Activated CD8-positive, alpha-beta T cell treated with anti-CD3 and anti-CD28 coated beads for 36 hours (primary cell): ENCODE data around the gene TMEM176B. TPM values are rescaled to one million over a fixed set of nuclear protein-coding genes. Genes with fewer than 3 reads are reported as not detected.

Experiments used
- ATAC-seq: fragments of 200-7000 bp; cut with Tn5 transposase; one replicate; pipeline ENCODE4 v1.10.0; 2021; ENCODE audit warnings: mild to moderate bottlenecking, moderate library complexity
- CTCF ChIA-PET: fragments of 350-600 bp; sonication (Branson Sonifier 250); formaldehyde crosslinking; loops from one replicate; lab custom pipeline; 2021; ENCODE audit warnings: antibody characterized with exemption; lab: Charles Lee
- POLR2A ChIA-PET: fragments of 350-600 bp; sonication (Branson Sonifier 250); formaldehyde crosslinking; loops from one replicate; lab custom pipeline; 2021; ENCODE audit warnings: antibody characterized with exemption; lab: Charles Lee
- DNase-seq: peaks from one replicate; pipeline ENCODE4 v3.0.0-alpha.2; 2020
- H3K27ac Mint-ChIP-seq: one replicate; pipeline ENCODE4 v1.8.0; 2021; ENCODE audit warnings: mild to moderate bottlenecking, mixed read lengths
- H3K27me3 Mint-ChIP-seq: one replicate; pipeline ENCODE4 v1.8.0; 2021; ENCODE audit warnings: mixed read lengths
- H3K36me3 Mint-ChIP-seq: one replicate; pipeline ENCODE4 v1.8.0; 2021; ENCODE audit warnings: low read depth, mixed read lengths
- H3K4me1 Mint-ChIP-seq: one replicate; pipeline ENCODE4 v1.8.0; 2021; ENCODE audit warnings: low read depth, mixed read lengths
- H3K4me3 Mint-ChIP-seq: one replicate; pipeline ENCODE4 v1.8.0; 2021; ENCODE audit warnings: mild to moderate bottlenecking, moderate library complexity, mixed read lengths
- H3K9me3 Mint-ChIP-seq: one replicate; pipeline ENCODE4 v1.8.0; 2021; ENCODE audit warnings: mixed read lengths
- CTCF ChIP-seq: fragments of 200-600 bp; IDR thresholded peaks from one replicate; pipeline ENCODE4 v1.8.0; 2022; ENCODE audit warnings: antibody characterized with exemption, mild to moderate bottlenecking
- intact Hi-C: fragments of 100-400 bp; cut with micrococcal nuclease; formaldehyde crosslinking; loops from one replicate; pipeline ENCODE4 v1.10.0; 2022
- total RNA-seq, 2 experiments: library from RNA; stranded (reverse); gene quantifications; one replicate each; pipeline ENCODE4 v1.2.3, GENCODE V29; 2021

TMEM176B gene
- total RNA-seq, 2 experiments from 2014 or later = not detected

- CTCF ChIA-PET = interaction anchor here (1.2 to 2.3 kb wide), 2 partner anchors 10 to 13 kb away, joined by 3 to 7 read pairs; no protein-coding TSS in a partner anchor
- H3K36me3 Mint-ChIP-seq = no peaks in the 10 kb centered on the region
- H3K4me1 Mint-ChIP-seq = no peaks in the 10 kb centered on the region
- no peak overlapping the region for H3K4me3 Mint-ChIP-seq
- peaks cover 7% of the 10 kb centered on the region for H3K27me3 Mint-ChIP-seq
- no peak for TF ChIP-seq CTCF
- H3K9me3 Mint-ChIP-seq = peaks cover 5% of the 10 kb centered on the region
- no peak overlapping the region for H3K27ac Mint-ChIP-seq
- no peak for DNase-seq
- intact Hi-C loops = no loop called here
- no peak for ATAC-seq
- POLR2A ChIA-PET = no interaction called here
Measured at GRCh38 chr7:150791746-150792452, 8.3 kb downstream of the TMEM176B start.

GRCh38 chr7:150791304-150791703, 8.9 kb downstream of the TMEM176B start:
- DNase-seq (no peak), ATAC-seq (no peak)
- Mint-ChIP-seq H3K36me3 (no peaks in the 10 kb centered on the region), H3K4me3 (no peak overlapping the region), H3K27me3 (peaks cover 5% of the 10 kb centered on the region), H3K27ac (no peak overlapping the region), H3K9me3 (peaks cover 4% of the 10 kb centered on the region), H3K4me1 (no peaks in the 10 kb centered on the region)
- intact Hi-C loops = no loop called here
- POLR2A ChIA-PET = no interaction called here
- CTCF ChIA-PET = no interaction called here
- TF ChIP-seq CTCF = no peak

- ChIA-PET POLR2A (no interaction called here), CTCF (no interaction called here)
- no peak overlapping the region for H3K27ac Mint-ChIP-seq
- H3K4me3 Mint-ChIP-seq = no peak overlapping the region
- TF ChIP-seq CTCF = no peak
- DNase-seq (no peak), ATAC-seq (no peak)
- H3K36me3 Mint-ChIP-seq = no peaks in the 10 kb centered on the region
- intact Hi-C loops = no loop called here
- H3K9me3 Mint-ChIP-seq = no peaks in the 10 kb centered on the region
- peaks cover 5% of the 10 kb centered on the region for H3K27me3 Mint-ChIP-seq
- H3K4me1 Mint-ChIP-seq = no peaks in the 10 kb centered on the region
Measured at GRCh38 chr7:150790416-150791075, 9.6 kb downstream of the TMEM176B start.

- no peak overlapping the region for H3K4me3 Mint-ChIP-seq
- no peak for TF ChIP-seq CTCF
- no peak overlapping the region for H3K27ac Mint-ChIP-seq
- H3K9me3 Mint-ChIP-seq = no peaks in the 10 kb centered on the region
- ATAC-seq = no peak
- H3K27me3 Mint-ChIP-seq = peaks cover 6% of the 10 kb centered on the region
- H3K4me1 Mint-ChIP-seq = no peaks in the 10 kb centered on the region
- H3K36me3 Mint-ChIP-seq = no peaks in the 10 kb centered on the region
- intact Hi-C loops = loop anchor here (10.0 kb wide), 1 partner anchor 196 kb away; no protein-coding TSS in a partner anchor
- CTCF ChIA-PET = interaction anchor here (1.4 to 1.9 kb wide), 2 partner anchors 10 to 90 kb away, joined by 3 to 9 read pairs; no protein-coding TSS in a partner anchor
- POLR2A ChIA-PET = no interaction called here
- DNase-seq = no peak
Measured at GRCh38 chr7:150788474-150789269, 11.5 kb downstream of the TMEM176B start.
